ENCODE measurements around the gene CDHR2.
A peak's percentile ranks its signal among the peaks of the same experiment; 100 is the strongest.

The CDHR2 gene

GRCh38 chr5:176538989-176539384 is 10.2 kb upstream of the CDHR2 start:
- no peak for TF ChIP-seq CTCF (conservative IDR thresholded peaks at IDR 0.05; ENCODE audit: low read depth)
- CTCF ChIA-PET = interaction anchor here (0.5 to 1.2 kb wide), 4 partner anchors 40 to 1619 kb away, joined by 3 to 5 read pairs (median 4); partner anchors contain the start of gene FAF2
- POLR2A ChIA-PET (ENCODE audit: low non-redundant PET) = no interaction called here

GRCh38 chr5:176540476-176540899 is 8.7 kb upstream of the CDHR2 start:
- no peak for TF ChIP-seq CTCF (conservative IDR thresholded peaks at IDR 0.05; ENCODE audit: low read depth)
- POLR2A ChIA-PET (ENCODE audit: low non-redundant PET) = interaction anchor here (0.6 kb wide), 1 partner anchor 21 kb away, joined by 15 read pairs; no protein-coding TSS in a partner anchor
- CTCF ChIA-PET = interaction anchor here (1.2 kb wide), 1 partner anchor 92 kb away, joined by 5 read pairs; the partner anchor contains the start of gene FAF2
- DNase-seq (ENCODE audit: low spot score) = no peak
- peak overlapping the region; percentile 94 for H3K27ac ChIP-seq

More at GRCh38 chr5:176538989-176539384, 10.2 kb upstream of the CDHR2 start:
- DNase-seq (ENCODE audit: low spot score) = no peak
- H3K27ac ChIP-seq = peak overlapping the region; percentile 94

GRCh38 chr5:176540956-176541337 is 8.2 kb upstream of the CDHR2 start:
- no peak for TF ChIP-seq CTCF (conservative IDR thresholded peaks at IDR 0.05; ENCODE audit: low read depth)
- ChIA-PET POLR2A (ENCODE audit: low non-redundant PET) (interaction anchor here (0.6 to 1.2 kb wide), 2 partner anchors 21 to 128 kb away, joined by 3 to 15 read pairs; no protein-coding TSS in a partner anchor), CTCF (no interaction called here)
- no peak for DNase-seq (ENCODE audit: low spot score)
- H3K27ac ChIP-seq = peak overlapping the region; percentile 94

- CTCF ChIA-PET = interaction anchor here (0.6 to 3.8 kb wide), 4 partner anchors 9 to 126 kb away, joined by 3 to 18 read pairs (median 9); partner anchors contain the start of gene CLTB
Measured at GRCh38 chr5:176541338-176542134, 7.6 kb upstream of the CDHR2 start.

GRCh38 chr5:176542135-176542595 is 7.0 kb upstream of the CDHR2 start:
- ChIA-PET CTCF (interaction anchor here (0.6 to 3.8 kb wide), 7 partner anchors 8 to 127 kb away, joined by 3 to 18 read pairs (median 4); partner anchors contain the start of gene CLTB), POLR2A (ENCODE audit: low non-redundant PET) (interaction anchor here (1.2 kb wide), 1 partner anchor 129 kb away, joined by 3 read pairs; no protein-coding TSS in a partner anchor)
- TF ChIP-seq CTCF (conservative IDR thresholded peaks at IDR 0.05; ENCODE audit: low read depth) = no peak
- no peak for DNase-seq (ENCODE audit: low spot score)
- H3K27ac ChIP-seq = peak overlapping the region; percentile 94

More at GRCh38 chr5:176541338-176542134, 7.6 kb upstream of the CDHR2 start:
- H3K27ac ChIP-seq = peak overlapping the region; percentile 94
- TF ChIP-seq CTCF (conservative IDR thresholded peaks at IDR 0.05; ENCODE audit: low read depth) = no peak
- DNase-seq (ENCODE audit: low spot score) = peak; percentile 84
- POLR2A ChIA-PET (ENCODE audit: low non-redundant PET) = interaction anchor here (1.2 kb wide), 1 partner anchor 128 kb away, joined by 3 read pairs; no protein-coding TSS in a partner anchor

All from RWPE1 (cell line).